AG04449 (cell line): ENCODE data around the gene CASK.

Experiments
- CTCF ChIA-PET: fragments of 350-600 bp; formaldehyde crosslinking; extraction: SDS; loops from one replicate; lab custom pipeline; 2021; ENCODE audit warnings: antibody characterized with exemption; lab: Yijun Ruan, JAX
- POLR2A ChIA-PET: fragments of 400-600, 350-600 bp; formaldehyde crosslinking; extraction: SDS; loops from one replicate; lab custom pipeline; 2020; ENCODE audit warnings: antibody characterized with exemption, inconsistent platforms; lab: Yijun Ruan, JAX
- DNase-seq: peaks from one replicate; pipeline ENCODE4 v3.0.0-alpha.2; 2010; ENCODE audit warnings: low read depth, low spot score
- H3K4me3 ChIP-seq: 2 replicates; pipeline ENCODE4 v1.5.1; 2011; ENCODE audit warnings: low read depth, mild to moderate bottlenecking, control low read depth, low read length
- TF ChIP-seq, protein P1 (sequence below): IDR thresholded peaks from one replicate; pipeline ENCODE4 v1.5.1; 2011; ENCODE audit warnings: mild to moderate bottlenecking, moderate library complexity, low read length, control low read depth, inconsistent platforms; ENCODE audit not compliant: insufficient read depth; ENCODE audit errors: missing control alignments

Gene CASK

DNA sequence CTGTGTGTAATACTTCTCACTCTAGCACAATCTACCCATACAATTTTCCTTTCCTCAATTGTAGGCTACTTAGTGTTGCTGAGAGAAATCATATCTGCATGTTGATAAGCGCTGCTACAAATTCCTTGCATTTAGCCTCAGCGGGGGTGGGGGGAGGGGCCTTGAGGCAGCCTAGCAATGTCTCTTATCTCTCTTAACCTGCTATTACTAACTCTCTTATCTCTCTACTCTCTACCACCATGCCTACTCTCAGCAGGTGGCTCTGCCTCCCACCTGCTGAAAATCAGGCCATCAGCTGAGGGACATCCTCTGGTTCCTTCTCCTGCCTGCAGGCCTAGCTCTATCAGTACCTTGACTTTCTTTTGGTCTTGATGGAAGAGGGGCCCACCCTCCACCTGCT lies 100.5 kb downstream of the CASK start:
- DNase-seq, result no peak
- POLR2A ChIA-PET, result no interaction called here

DNA sequence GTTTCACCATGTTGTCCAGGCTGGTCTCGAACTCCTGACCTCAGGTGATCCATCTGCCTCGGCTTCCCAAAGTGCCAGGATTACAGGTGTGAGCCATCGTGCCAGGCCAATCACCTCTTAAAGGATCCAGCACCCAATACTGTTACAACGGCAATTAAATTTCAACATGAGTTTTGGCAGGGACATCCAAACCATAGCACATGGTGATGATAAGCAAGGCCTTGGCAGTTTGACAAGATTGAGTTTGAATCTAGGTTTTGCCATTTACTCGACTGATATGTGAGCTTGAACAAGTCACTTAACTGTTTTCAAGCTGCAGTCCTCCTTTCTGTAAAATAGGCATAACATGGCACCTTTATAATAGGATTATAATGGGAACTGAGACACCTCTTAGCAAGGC lies 115.3 kb downstream of the CASK start:
- TF ChIP-seq, protein P1, sequence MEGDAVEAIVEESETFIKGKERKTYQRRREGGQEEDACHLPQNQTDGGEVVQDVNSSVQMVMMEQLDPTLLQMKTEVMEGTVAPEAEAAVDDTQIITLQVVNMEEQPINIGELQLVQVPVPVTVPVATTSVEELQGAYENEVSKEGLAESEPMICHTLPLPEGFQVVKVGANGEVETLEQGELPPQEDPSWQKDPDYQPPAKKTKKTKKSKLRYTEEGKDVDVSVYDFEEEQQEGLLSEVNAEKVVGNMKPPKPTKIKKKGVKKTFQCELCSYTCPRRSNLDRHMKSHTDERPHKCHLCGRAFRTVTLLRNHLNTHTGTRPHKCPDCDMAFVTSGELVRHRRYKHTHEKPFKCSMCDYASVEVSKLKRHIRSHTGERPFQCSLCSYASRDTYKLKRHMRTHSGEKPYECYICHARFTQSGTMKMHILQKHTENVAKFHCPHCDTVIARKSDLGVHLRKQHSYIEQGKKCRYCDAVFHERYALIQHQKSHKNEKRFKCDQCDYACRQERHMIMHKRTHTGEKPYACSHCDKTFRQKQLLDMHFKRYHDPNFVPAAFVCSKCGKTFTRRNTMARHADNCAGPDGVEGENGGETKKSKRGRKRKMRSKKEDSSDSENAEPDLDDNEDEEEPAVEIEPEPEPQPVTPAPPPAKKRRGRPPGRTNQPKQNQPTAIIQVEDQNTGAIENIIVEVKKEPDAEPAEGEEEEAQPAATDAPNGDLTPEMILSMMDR, result no peak
- DNase-seq, result no peak
- H3K4me3 ChIP-seq, result no peak overlapping the region
- CTCF ChIA-PET, result no interaction called here
- POLR2A ChIA-PET, result no interaction called here

More for the DNA sequence above, 100.5 kb downstream of the CASK start:
- CTCF ChIA-PET, result no interaction called here
- TF ChIP-seq, protein P1, result no peak
- no peak overlapping the region for H3K4me3 ChIP-seq

DNA sequence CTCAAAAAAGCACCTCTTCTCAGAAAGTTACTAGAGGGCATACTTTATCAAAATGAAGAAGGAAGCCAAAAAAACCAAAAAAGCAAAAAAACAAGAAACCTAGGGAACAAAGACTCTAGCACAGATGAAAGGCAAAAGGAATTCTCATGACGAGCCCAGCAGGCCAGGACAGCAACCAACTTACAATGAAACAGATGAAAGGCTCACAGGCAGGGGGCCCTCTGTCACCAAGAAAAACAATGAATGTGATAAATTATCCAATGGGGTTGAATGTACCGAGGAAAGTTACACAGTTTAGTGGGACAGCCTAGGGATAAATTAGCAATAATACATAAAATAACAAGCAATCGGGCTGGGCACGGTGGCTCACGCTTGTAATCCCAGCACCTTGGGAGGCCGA lies 120.4 kb downstream of the CASK start:
- ChIA-PET CTCF (no interaction called here), POLR2A (no interaction called here)
- TF ChIP-seq, protein P1, result no peak
- H3K4me3 ChIP-seq, result no peak overlapping the region
- no peak for DNase-seq

DNA sequence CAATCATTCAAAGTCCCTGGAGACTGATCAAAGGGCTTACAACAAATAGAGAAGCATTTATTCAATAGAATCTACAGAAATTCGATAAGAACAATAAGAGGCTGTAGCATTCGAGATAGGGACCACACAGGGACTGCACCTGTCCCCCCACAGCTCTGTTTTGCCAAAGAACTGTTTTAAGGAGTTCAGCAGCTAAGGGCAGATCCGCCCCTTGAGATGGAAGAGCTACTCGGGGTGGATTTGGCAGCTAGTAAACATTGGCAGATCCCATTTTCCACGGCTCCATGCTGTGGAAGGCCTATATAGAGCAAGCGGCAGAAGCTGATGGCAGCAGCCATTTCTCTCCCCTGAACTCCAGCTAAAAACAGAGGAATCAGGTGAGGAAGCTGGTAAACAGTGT lies 123.7 kb downstream of the CASK start:
- no peak overlapping the region for H3K4me3 ChIP-seq
- DNase-seq, result no peak
- CTCF ChIA-PET, result interaction anchor here (0.8 to 2.0 kb wide), 2 partner anchors 10 to 18 kb away, joined by 3 to 11 read pairs; no protein-coding TSS in a partner anchor
- POLR2A ChIA-PET, result no interaction called here
- TF ChIP-seq, protein P1, result no peak

DNA sequence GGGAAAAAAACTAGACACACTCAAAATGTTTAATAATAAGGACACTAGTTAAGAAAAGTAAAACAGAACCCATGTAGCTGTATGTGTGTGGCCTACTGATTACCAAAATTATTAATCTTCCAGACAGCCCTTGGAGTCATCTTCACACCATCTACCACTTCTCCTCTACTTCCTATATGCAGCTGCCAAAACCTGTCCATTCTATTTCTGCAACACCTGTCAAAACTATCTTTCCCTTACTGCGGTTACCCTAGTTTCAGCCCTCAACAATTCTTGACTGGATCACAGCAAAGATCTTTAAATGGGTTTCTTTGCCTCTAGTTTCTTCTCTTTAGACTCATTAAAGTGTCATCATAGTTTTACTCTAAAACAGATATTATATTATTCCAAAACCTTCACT lies 126.8 kb downstream of the CASK start:
- TF ChIP-seq, protein P1, result no peak
- ChIA-PET CTCF (interaction anchor here (0.6 to 1.0 kb wide), 2 partner anchors 122 to 1761 kb away, joined by 3 read pairs; no protein-coding TSS in a partner anchor), POLR2A (no interaction called here)
- DNase-seq, result no peak
- H3K4me3 ChIP-seq, result no peak overlapping the region

DNA sequence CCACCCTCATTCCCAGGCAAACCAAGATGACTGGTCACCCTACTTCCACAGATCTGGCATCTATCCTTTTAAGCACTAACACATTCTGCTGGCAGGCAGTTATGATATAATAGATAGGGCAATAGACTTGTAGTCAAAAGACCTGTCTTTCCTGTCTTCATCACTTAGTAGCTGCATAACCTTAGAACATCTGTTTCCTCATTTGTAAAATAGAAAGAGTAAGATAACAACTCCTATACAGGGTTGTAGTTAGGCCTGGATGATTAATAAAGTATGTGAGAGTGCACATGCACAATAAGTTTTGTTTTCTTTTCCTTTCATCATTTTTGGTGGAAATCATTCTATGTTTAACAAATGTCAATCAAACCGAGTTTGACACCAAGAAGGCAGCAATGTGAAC lies 127.3 kb downstream of the CASK start:
- CTCF ChIA-PET, result interaction anchor here (1.0 kb wide), 1 partner anchor 123 kb away, joined by 3 read pairs; no protein-coding TSS in a partner anchor
- H3K4me3 ChIP-seq, result no peak overlapping the region
- TF ChIP-seq, protein P1, result no peak
- DNase-seq, result no peak
- POLR2A ChIA-PET, result no interaction called here
